ENCODE data around the gene MAEA. TPM values are rescaled to one million over a fixed set of nuclear protein-coding genes. Genes with fewer than 3 reads are reported as not detected.

Gene MAEA
- total and polyA plus RNA-seq, 2 experiments from 2014 or later: 66.6 to 73.2 TPM

GRCh38 chr4:1293531-1293941, 3.8 kb downstream of the MAEA start:
- peaks cover 79% of the 10 kb centered on the region for H3K79me2 ChIP-seq
- no peaks in the 10 kb centered on the region for H3K9me3 ChIP-seq (ENCODE audit: low read depth)
- 98% methylated on average over 4 of the region's 4 CpGs for WGBS (ENCODE audit: low lambda C conversion rate, missing lambda C conversion rate)
- no peak for DNase-seq (ENCODE audit: low spot score)
- H3K27me3 ChIP-seq: no peaks in the 10 kb centered on the region
- H3K4me2 ChIP-seq: no peak overlapping the region
- H3K27ac ChIP-seq: no peak overlapping the region
- no peaks in the 10 kb centered on the region for H3K9me2 ChIP-seq (replicated peaks; ENCODE audit: insufficient read depth)
- TF ChIP-seq CTCF (IDR thresholded peaks at IDR 0.05; ENCODE audit: poor library complexity): no peak
- TF ChIP-seq EZH2phosphoT487 (IDR thresholded peaks at IDR 0.05; ENCODE audit: low read depth, severe bottlenecking, unreplicated experiment): no peak
- TF ChIP-seq EZH2 (IDR thresholded peaks at IDR 0.05; ENCODE audit: borderline replicate concordance): no peak
- H4K20me1 ChIP-seq (ENCODE audit: insufficient read depth, poor library complexity, severe bottlenecking): peaks cover 67% of the 10 kb centered on the region
- H3K36me3 ChIP-seq (replicated peaks; ENCODE audit: insufficient read depth, low read depth): no peaks in the 10 kb centered on the region
- H2AFZ ChIP-seq: no peak overlapping the region
- H3K4me3 ChIP-seq: no peak overlapping the region
- H3K4me1 ChIP-seq (ENCODE audit: insufficient read depth): peaks cover 16% of the 10 kb centered on the region

GRCh38 chr4:1293991-1294390, 4.3 kb downstream of the MAEA start:
- no peaks in the 10 kb centered on the region for H3K27me3 ChIP-seq
- H4K20me1 ChIP-seq (ENCODE audit: insufficient read depth, poor library complexity, severe bottlenecking): peaks cover 71% of the 10 kb centered on the region
- H3K4me3 ChIP-seq: no peak overlapping the region
- H3K9me2 ChIP-seq (replicated peaks; ENCODE audit: insufficient read depth): no peaks in the 10 kb centered on the region
- WGBS (ENCODE audit: low lambda C conversion rate, missing lambda C conversion rate): 88% methylated on average over 15 of the region's 15 CpGs
- H3K4me2 ChIP-seq: no peak overlapping the region
- no peak overlapping the region for H3K27ac ChIP-seq
- TF ChIP-seq EZH2phosphoT487 (IDR thresholded peaks at IDR 0.05; ENCODE audit: low read depth, severe bottlenecking, unreplicated experiment): no peak
- TF ChIP-seq EZH2 (IDR thresholded peaks at IDR 0.05; ENCODE audit: borderline replicate concordance): no peak
- no peak for TF ChIP-seq CTCF (IDR thresholded peaks at IDR 0.05; ENCODE audit: poor library complexity)
- no peaks in the 10 kb centered on the region for H3K36me3 ChIP-seq (replicated peaks; ENCODE audit: insufficient read depth, low read depth)
- DNase-seq (ENCODE audit: low spot score): no peak
- no peak overlapping the region for H2AFZ ChIP-seq
- peaks cover 82% of the 10 kb centered on the region for H3K79me2 ChIP-seq
- H3K9me3 ChIP-seq (ENCODE audit: low read depth): no peaks in the 10 kb centered on the region
- peaks cover 16% of the 10 kb centered on the region for H3K4me1 ChIP-seq (ENCODE audit: insufficient read depth)

- no peaks in the 10 kb centered on the region for H3K9me2 ChIP-seq (replicated peaks; ENCODE audit: insufficient read depth)
- WGBS (ENCODE audit: low lambda C conversion rate, missing lambda C conversion rate): 94% methylated on average over 13 of the region's 14 CpGs
- no peak overlapping the region for H3K4me2 ChIP-seq
- H2AFZ ChIP-seq: no peak overlapping the region
- H3K9me3 ChIP-seq (ENCODE audit: low read depth): no peaks in the 10 kb centered on the region
- TF ChIP-seq CTCF (IDR thresholded peaks at IDR 0.05; ENCODE audit: poor library complexity): no peak
- no peak for TF ChIP-seq EZH2 (IDR thresholded peaks at IDR 0.05; ENCODE audit: borderline replicate concordance)
- TF ChIP-seq EZH2phosphoT487 (IDR thresholded peaks at IDR 0.05; ENCODE audit: low read depth, severe bottlenecking, unreplicated experiment): no peak
- H4K20me1 ChIP-seq (ENCODE audit: insufficient read depth, poor library complexity, severe bottlenecking): peaks cover 76% of the 10 kb centered on the region
- no peaks in the 10 kb centered on the region for H3K36me3 ChIP-seq (replicated peaks; ENCODE audit: insufficient read depth, low read depth)
- no peak overlapping the region for H3K27ac ChIP-seq
- peaks cover 16% of the 10 kb centered on the region for H3K4me1 ChIP-seq (ENCODE audit: insufficient read depth)
- H3K4me3 ChIP-seq: no peak overlapping the region
- H3K79me2 ChIP-seq: peaks cover 87% of the 10 kb centered on the region
- no peaks in the 10 kb centered on the region for H3K27me3 ChIP-seq
- no peak for DNase-seq (ENCODE audit: low spot score)
Measured at GRCh38 chr4:1294424-1294823, 4.7 kb downstream of the MAEA start.

DNA sequence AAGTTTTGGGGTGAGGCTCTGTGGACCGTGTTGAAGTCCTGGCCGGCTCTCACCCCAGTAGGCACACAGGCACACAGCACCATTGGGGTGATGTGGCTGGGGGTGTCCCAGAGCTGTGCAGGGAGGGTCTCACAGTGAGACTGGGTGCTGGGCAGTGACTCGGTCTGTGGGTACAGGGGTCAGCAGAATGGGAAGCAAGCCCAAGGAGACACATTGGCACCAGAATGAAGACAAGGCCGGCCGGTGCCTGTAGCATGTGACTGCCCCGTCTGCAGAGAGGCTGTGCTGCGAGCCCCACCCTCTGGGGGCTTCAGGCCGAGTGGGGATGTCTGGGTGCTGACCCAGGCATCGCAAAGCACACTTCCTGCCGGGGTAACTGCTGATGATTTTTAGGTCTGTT, 5.2 kb downstream of the MAEA start:
- H4K20me1 ChIP-seq (ENCODE audit: insufficient read depth, poor library complexity, severe bottlenecking): peaks cover 79% of the 10 kb centered on the region
- no peaks in the 10 kb centered on the region for H3K9me2 ChIP-seq (replicated peaks; ENCODE audit: insufficient read depth)
- WGBS (ENCODE audit: low lambda C conversion rate, missing lambda C conversion rate): 85% methylated on average over 10 of the region's 10 CpGs
- H3K36me3 ChIP-seq (replicated peaks; ENCODE audit: insufficient read depth, low read depth): no peaks in the 10 kb centered on the region
- no peak for DNase-seq (ENCODE audit: low spot score)
- H3K4me1 ChIP-seq (ENCODE audit: insufficient read depth): peaks cover 16% of the 10 kb centered on the region
- H3K27ac ChIP-seq: no peak overlapping the region
- H3K4me2 ChIP-seq: no peak overlapping the region
- H3K27me3 ChIP-seq: no peaks in the 10 kb centered on the region
- H2AFZ ChIP-seq: no peak overlapping the region
- H3K4me3 ChIP-seq: no peak overlapping the region
- no peaks in the 10 kb centered on the region for H3K9me3 ChIP-seq (ENCODE audit: low read depth)
- TF ChIP-seq EZH2phosphoT487 (IDR thresholded peaks at IDR 0.05; ENCODE audit: low read depth, severe bottlenecking, unreplicated experiment): no peak
- no peak for TF ChIP-seq EZH2 (IDR thresholded peaks at IDR 0.05; ENCODE audit: borderline replicate concordance)
- TF ChIP-seq CTCF (IDR thresholded peaks at IDR 0.05; ENCODE audit: poor library complexity): no peak
- peaks cover 91% of the 10 kb centered on the region for H3K79me2 ChIP-seq
